HL-60 (cell line): ENCODE results near the gene VAV2.

Experiments
- DNase-seq, 2 experiments: peaks; one replicate each; pipeline ENCODE4 v3.0.0-alpha.2; 2010 to 2020; ENCODE audit warnings: low read depth in 1 of 2, low spot score in 1 of 2
- H3K27ac ChIP-seq: fragments of 250-450 bp; sonication (Bioruptor Pico); replicated peaks from 2 replicates; pipeline ENCODE4 v1.5.1; 2020; ENCODE audit warnings: mild to moderate bottlenecking, moderate library complexity
- H3K27me3 ChIP-seq: fragments of 250-450 bp; sonication (Bioruptor Pico); 2 replicates; pipeline ENCODE4 v1.5.1; 2021; ENCODE audit warnings: mild to moderate bottlenecking, moderate library complexity; ENCODE audit not compliant: insufficient read depth, poor library complexity, severe bottlenecking
- H3K4me3 ChIP-seq: replicated peaks from 2 replicates; pipeline ENCODE4 v1.5.1; 2011; ENCODE audit warnings: mild to moderate bottlenecking, control low read depth, low read length; ENCODE audit not compliant: insufficient read depth
- GABPA ChIP-seq: IDR thresholded peaks from 2 replicates; pipeline ENCODE4 v1.6.1; 2012; ENCODE audit warnings: low read depth
- POLR2AphosphoS5 ChIP-seq: IDR thresholded peaks from 2 replicates; pipeline ENCODE4 v1.6.1; 2012; ENCODE audit warnings: low read depth
- SPI1 ChIP-seq: IDR thresholded peaks from 2 replicates; pipeline ENCODE4 v1.6.1; 2012; ENCODE audit warnings: low read depth, mild to moderate bottlenecking, borderline replicate concordance
- TF ChIP-seq, protein P1 (sequence below): IDR thresholded peaks from 2 replicates; pipeline ENCODE4 v1.6.1; 2012; ENCODE audit warnings: low read depth; ENCODE audit not compliant: insufficient replicate concordance
- TF ChIP-seq, protein P2 (sequence below): IDR thresholded peaks from one replicate; pipeline ENCODE4 v1.5.1; 2011; ENCODE audit warnings: low read length, control low read depth, inconsistent platforms; ENCODE audit not compliant: insufficient read depth

The VAV2 gene

DNA sequence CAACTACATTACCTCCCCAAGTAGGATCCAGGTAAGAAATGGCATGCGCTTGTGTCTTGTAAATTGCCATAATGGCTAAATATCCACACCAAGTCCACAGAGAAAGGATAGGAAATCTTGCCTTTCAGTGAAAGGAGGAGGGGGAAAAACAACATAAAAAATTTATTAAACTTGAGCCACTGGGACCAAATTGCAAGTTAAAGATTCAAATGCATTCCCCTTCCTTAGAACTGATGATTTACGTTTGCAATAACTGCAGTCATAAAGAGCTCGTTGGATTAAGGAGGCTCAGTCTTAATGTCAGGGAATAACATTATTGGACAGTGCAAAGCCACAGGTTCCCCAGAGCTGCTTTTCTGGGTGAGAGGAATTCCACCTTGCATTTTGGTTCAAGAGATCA lies 161.4 kb downstream of the VAV2 start:
- H3K4me3 ChIP-seq: no peak overlapping the region
- TF ChIP-seq SPI1 (no peak), POLR2AphosphoS5 (no peak), GABPA (no peak)
- TF ChIP-seq, protein P1, sequence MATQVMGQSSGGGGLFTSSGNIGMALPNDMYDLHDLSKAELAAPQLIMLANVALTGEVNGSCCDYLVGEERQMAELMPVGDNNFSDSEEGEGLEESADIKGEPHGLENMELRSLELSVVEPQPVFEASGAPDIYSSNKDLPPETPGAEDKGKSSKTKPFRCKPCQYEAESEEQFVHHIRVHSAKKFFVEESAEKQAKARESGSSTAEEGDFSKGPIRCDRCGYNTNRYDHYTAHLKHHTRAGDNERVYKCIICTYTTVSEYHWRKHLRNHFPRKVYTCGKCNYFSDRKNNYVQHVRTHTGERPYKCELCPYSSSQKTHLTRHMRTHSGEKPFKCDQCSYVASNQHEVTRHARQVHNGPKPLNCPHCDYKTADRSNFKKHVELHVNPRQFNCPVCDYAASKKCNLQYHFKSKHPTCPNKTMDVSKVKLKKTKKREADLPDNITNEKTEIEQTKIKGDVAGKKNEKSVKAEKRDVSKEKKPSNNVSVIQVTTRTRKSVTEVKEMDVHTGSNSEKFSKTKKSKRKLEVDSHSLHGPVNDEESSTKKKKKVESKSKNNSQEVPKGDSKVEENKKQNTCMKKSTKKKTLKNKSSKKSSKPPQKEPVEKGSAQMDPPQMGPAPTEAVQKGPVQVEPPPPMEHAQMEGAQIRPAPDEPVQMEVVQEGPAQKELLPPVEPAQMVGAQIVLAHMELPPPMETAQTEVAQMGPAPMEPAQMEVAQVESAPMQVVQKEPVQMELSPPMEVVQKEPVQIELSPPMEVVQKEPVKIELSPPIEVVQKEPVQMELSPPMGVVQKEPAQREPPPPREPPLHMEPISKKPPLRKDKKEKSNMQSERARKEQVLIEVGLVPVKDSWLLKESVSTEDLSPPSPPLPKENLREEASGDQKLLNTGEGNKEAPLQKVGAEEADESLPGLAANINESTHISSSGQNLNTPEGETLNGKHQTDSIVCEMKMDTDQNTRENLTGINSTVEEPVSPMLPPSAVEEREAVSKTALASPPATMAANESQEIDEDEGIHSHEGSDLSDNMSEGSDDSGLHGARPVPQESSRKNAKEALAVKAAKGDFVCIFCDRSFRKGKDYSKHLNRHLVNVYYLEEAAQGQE: no peak
- TF ChIP-seq, protein P2, sequence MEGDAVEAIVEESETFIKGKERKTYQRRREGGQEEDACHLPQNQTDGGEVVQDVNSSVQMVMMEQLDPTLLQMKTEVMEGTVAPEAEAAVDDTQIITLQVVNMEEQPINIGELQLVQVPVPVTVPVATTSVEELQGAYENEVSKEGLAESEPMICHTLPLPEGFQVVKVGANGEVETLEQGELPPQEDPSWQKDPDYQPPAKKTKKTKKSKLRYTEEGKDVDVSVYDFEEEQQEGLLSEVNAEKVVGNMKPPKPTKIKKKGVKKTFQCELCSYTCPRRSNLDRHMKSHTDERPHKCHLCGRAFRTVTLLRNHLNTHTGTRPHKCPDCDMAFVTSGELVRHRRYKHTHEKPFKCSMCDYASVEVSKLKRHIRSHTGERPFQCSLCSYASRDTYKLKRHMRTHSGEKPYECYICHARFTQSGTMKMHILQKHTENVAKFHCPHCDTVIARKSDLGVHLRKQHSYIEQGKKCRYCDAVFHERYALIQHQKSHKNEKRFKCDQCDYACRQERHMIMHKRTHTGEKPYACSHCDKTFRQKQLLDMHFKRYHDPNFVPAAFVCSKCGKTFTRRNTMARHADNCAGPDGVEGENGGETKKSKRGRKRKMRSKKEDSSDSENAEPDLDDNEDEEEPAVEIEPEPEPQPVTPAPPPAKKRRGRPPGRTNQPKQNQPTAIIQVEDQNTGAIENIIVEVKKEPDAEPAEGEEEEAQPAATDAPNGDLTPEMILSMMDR: no peak
- H3K27ac ChIP-seq: no peak overlapping the region
- no peaks in the 10 kb centered on the region for H3K27me3 ChIP-seq
- no peak for DNase-seq

DNA sequence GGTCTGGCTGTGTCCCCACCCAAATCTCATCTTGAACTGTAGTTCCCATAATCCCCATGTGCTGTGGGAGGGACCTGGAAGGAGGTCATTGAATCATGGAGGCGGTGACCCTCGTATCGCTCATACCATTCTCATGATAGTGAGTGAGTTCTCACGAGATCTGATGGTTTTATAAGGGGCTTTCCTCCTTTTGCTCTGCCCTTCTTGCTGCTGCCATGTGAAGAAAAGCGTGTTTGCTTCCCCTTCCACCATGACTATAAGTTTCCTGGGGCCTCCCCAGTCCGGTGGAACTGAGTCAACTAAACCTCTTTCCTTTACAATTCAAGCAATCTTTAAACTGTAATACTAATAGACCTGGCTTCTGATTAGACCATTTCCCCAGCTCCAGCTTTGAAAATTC lies 161.8 kb downstream of the VAV2 start:
- TF ChIP-seq POLR2AphosphoS5 (no peak), SPI1 (no peak), GABPA (no peak)
- TF ChIP-seq, protein P1: no peak
- TF ChIP-seq, protein P2: no peak

DNA sequence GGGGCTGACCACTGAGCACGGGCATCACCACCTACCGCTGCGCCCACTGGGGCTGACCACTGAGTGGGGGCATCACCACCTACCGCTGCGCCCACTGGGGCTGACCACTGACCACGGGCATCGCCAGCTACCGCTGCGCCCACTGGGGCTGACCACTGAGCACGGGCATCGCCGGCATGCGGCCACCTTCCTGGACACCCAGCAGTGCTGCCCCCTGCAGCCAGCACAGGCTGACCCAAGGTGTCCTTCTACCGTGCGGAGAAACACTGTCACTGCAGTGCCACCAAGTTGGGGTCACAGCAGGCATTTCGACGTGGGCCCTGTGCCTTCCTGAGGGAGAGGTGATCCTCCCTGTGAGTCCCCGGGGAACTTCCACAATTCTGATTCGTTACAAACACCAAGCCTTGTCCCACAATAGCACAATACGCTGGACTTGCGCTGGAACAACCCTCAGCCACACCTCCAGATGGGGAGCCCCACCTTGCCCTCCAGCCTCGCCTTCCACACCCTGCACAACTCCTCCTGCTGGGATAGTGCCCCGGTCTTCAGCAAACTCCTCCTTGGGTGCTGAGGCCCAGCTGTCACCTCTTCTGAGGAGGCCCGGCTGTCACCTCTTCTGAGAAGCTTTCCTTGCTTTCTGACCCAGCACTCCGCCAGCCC lies 163.7 kb downstream of the VAV2 start:
- Histone ChIP-seq H3K27me3 (no peaks in the 10 kb centered on the region), H3K4me3 (no peak overlapping the region), H3K27ac (no peak overlapping the region)
- DNase-seq: no peak
- TF ChIP-seq SPI1: no peak
- TF ChIP-seq, protein P2: no peak
- TF ChIP-seq POLR2AphosphoS5: no peak
- TF ChIP-seq, protein P1: no peak
- TF ChIP-seq GABPA: no peak

More for the DNA sequence above, 161.8 kb downstream of the VAV2 start:
- no peak for DNase-seq
- H3K27me3 ChIP-seq: no peaks in the 10 kb centered on the region
- H3K27ac ChIP-seq: no peak overlapping the region
- no peak overlapping the region for H3K4me3 ChIP-seq
